Naive thymus-derived CD4-positive, alpha-beta T cell (primary cell): ENCODE measurements around the gene ANKRD62. TPM values are rescaled to one million over a fixed set of nuclear protein-coding genes. Genes with fewer than 3 reads are reported as not detected.
"Not testable (repeated sequence)": the region's sequence is repeated elsewhere in the genome, so short reads cannot be mapped to it uniquely, and the experiment has no call there.

Experiments
- ATAC-seq: fragments of 150-1000 bp; cut with Tn5 transposase; 2 replicates; pipeline ENCODE4 v1.10.0; 2021; ENCODE audit warnings: mild to moderate bottlenecking, moderate library complexity
- CTCF ChIA-PET: fragments of 350-600 bp; sonication (Branson Sonifier 250); formaldehyde crosslinking; loops from one replicate; lab custom pipeline; 2021; ENCODE audit warnings: antibody characterized with exemption; lab: Charles Lee
- POLR2A ChIA-PET: fragments of 350-600 bp; sonication (Branson Sonifier 250); formaldehyde crosslinking; loops from one replicate; lab custom pipeline; 2021; ENCODE audit warnings: antibody characterized with exemption, inconsistent platforms; lab: Charles Lee
- DNase-seq, 9 donors: peaks; one replicate each; pipeline versions ENCODE4 v3.0.0 to v3.0.0-alpha.2; 2020 to 2022; ENCODE audit warnings: mixed read lengths in 1 of 9
- H3K27ac ChIP-seq: one replicate; pipeline ENCODE4 v1.7.0; 2013; ENCODE audit warnings: mild to moderate bottlenecking, low read depth, low read length, moderate library complexity
- H3K27me3 ChIP-seq, 2 donors: one replicate each; pipeline ENCODE4 v1.7.0; 2013; ENCODE audit warnings: low read length in 2 of 2, mild to moderate bottlenecking in 2 of 2, moderate library complexity in 2 of 2; ENCODE audit not compliant: control insufficient read depth in 2 of 2, insufficient read depth in 2 of 2
- H3K36me3 ChIP-seq, 3 experiments: 1 replicate in 2 of 3; 2 replicates in 1 of 3; pipeline ENCODE4 v1.7.0; 2013; ENCODE audit warnings: low read length in 3 of 3, mild to moderate bottlenecking in 3 of 3, moderate library complexity in 1 of 3; ENCODE audit not compliant: insufficient read depth in 3 of 3, control insufficient read depth in 2 of 3
- H3K4me1 ChIP-seq, 2 donors: one replicate each; pipeline ENCODE4 v1.7.0; 2013; ENCODE audit warnings: low read length in 2 of 2, mild to moderate bottlenecking in 2 of 2, moderate library complexity in 1 of 2; ENCODE audit not compliant: control insufficient read depth in 2 of 2, insufficient read depth in 2 of 2
- H3K4me3 ChIP-seq: 2 replicates; pipeline ENCODE4 v1.7.0; 2013; ENCODE audit warnings: mild to moderate bottlenecking, low read length
- H3K9me3 ChIP-seq, 3 experiments: 1 replicate in 2 of 3; 2 replicates in 1 of 3; pipeline ENCODE4 v1.7.0; 2013; ENCODE audit warnings: low read length in 3 of 3; ENCODE audit not compliant: control insufficient read depth in 2 of 3
- H3K27ac Mint-ChIP-seq, 9 donors: one replicate each; pipeline ENCODE4 v1.8.0; 2020 to 2022; ENCODE audit warnings: mixed read lengths in 9 of 9, mild to moderate bottlenecking in 8 of 9, moderate library complexity in 5 of 9, inconsistent platforms in 2 of 9
- H3K27me3 Mint-ChIP-seq, 5 donors: one replicate each; pipeline ENCODE4 v1.8.0; 2021 to 2022; ENCODE audit warnings: mixed read lengths in 5 of 5, mild to moderate bottlenecking in 1 of 5
- H3K36me3 Mint-ChIP-seq, 5 donors: one replicate each; pipeline ENCODE4 v1.8.0; 2020 to 2022; ENCODE audit warnings: mixed read lengths in 5 of 5, mild to moderate bottlenecking in 3 of 5, inconsistent platforms in 1 of 5
- H3K4me1 Mint-ChIP-seq, 7 donors: one replicate each; pipeline ENCODE4 v1.8.0; 2020 to 2022; ENCODE audit warnings: mixed read lengths in 7 of 7, mild to moderate bottlenecking in 3 of 7, inconsistent platforms in 1 of 7
- H3K4me3 Mint-ChIP-seq, 10 donors: one replicate each; pipeline ENCODE4 v1.8.0; 2020 to 2022; ENCODE audit warnings: mild to moderate bottlenecking in 10 of 10, mixed read lengths in 10 of 10, moderate library complexity in 6 of 10, inconsistent platforms in 2 of 10
- H3K9me3 Mint-ChIP-seq, 11 donors: one replicate each; pipeline ENCODE4 v1.8.0; 2020 to 2022; ENCODE audit warnings: mixed read lengths in 11 of 11, mild to moderate bottlenecking in 4 of 11, inconsistent platforms in 1 of 11, moderate library complexity in 1 of 11
- intact Hi-C, 2 donors: fragments of 100-400 bp; cut with micrococcal nuclease; formaldehyde crosslinking; loops; one replicate each; pipeline ENCODE4 v1.15.1; 2023
- polyA plus RNA-seq, 2 donors: library from polyadenylated mRNA; unstranded; fragments of 300-500 nt; fragmentation: Illumina TruSeq; gene quantifications; one replicate each; pipeline ENCODE4 v1.2.3, GENCODE V29; 2021
- total RNA-seq, 6 experiments: library from RNA in 5 of 6; stranded (reverse) in 5 of 6; gene quantifications; 1 replicate in 5 of 6; 2 replicates in 1 of 6; pipeline ENCODE4 v1.2.3 and lab custom pipeline; 2021 to 2026

The ANKRD62 gene
- total and polyA plus RNA-seq, 7 experiments from 2014 or later: not detected

DNA sequence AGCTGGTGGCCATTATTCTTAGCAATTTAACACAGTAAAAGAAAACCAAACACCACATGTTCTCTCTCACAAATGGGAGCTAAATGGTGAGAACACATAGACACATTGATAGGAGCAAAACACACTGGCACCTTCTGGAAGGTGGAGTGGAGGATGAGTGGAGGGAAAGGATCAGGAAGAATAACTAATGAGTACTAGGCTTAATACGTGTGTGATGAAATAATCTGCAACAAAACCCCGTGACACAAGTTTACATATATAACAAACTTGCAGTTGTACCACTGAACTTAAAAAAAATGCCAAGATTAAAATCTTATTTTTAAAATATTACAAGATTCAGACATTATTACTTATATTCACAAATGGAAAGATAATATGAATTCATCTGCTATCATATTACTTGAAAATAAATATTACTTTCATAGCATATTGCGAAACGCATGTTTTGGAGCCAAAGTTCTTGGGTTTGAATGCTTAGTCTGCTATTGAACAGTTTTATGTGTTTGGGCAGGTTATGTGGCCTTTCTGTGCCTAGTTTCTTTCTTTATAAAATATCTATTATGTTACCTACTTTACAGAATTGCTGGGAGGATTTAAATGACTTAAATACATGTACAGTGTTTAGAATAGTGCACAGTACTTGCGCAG lies 20.5 kb downstream of the ANKRD62 start:
- ChIA-PET POLR2A (no interaction called here), CTCF (no interaction called here)
- Histone ChIP-seq H3K36me3 (no peaks in the 10 kb centered on the region), H3K9me3 (no peaks in the 10 kb centered on the region), H3K27me3 (no peaks in the 10 kb centered on the region), H3K4me3 (no peak overlapping the region), H3K4me1 (no peaks in the 10 kb centered on the region), H3K27ac (no peak overlapping the region)
- DNase-seq (no peak), ATAC-seq (no peak)
- H3K27ac Mint-ChIP-seq: no peak overlapping the region
- peaks cover 13 to 26% (median 20%) of the 10 kb centered on the region in 5 donors for H3K27me3 Mint-ChIP-seq
- intact Hi-C loops: no loop called here
- H3K36me3 Mint-ChIP-seq: peaks cover 0 to 4% (median 0%) of the 10 kb centered on the region in 5 donors
- H3K9me3 Mint-ChIP-seq: peaks cover 0 to 6% (median 3%) of the 10 kb centered on the region in 11 donors
- no peak overlapping the region for H3K4me3 Mint-ChIP-seq
- H3K4me1 Mint-ChIP-seq: no peaks in the 10 kb centered on the region

DNA sequence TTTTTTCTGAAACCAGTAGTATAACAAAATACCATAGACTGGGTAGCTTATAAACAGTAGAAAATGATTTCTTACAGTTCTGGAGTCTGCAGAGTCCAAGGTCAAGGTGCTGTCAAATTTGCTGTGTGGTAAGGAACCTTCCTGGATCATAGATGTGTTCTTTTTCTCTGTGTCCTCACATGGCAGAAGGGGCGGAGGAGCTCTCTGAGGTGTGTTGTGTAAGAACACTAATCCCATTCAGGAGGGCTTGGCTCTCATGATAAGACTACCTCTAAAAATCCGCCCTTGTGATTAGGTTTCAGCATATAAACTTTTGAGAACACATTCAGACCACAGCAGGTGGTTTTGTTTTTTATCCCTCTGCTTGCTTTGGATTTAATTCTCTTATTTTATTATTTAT lies 25.7 kb downstream of the ANKRD62 start:
- no peaks in the 10 kb centered on the region for H3K9me3 ChIP-seq
- no peaks in the 10 kb centered on the region for H3K36me3 ChIP-seq
- CTCF ChIA-PET: no interaction called here
- no peaks in the 10 kb centered on the region for H3K27me3 ChIP-seq
- Mint-ChIP-seq H3K27ac (no peak overlapping the region), H3K4me3 (no peak overlapping the region), H3K9me3 (peaks cover 0 to 2% (median 0%) of the 10 kb centered on the region in 11 donors), H3K27me3 (peaks cover 23 to 39% (median 35%) of the 10 kb centered on the region in 5 donors), H3K36me3 (no peaks in the 10 kb centered on the region), H3K4me1 (no peaks in the 10 kb centered on the region)
- intact Hi-C loops: no loop called here
- H3K4me3 ChIP-seq: no peak overlapping the region
- DNase-seq: no peak
- no peak for ATAC-seq
- no peaks in the 10 kb centered on the region for H3K4me1 ChIP-seq
- POLR2A ChIA-PET: no interaction called here
- no peak overlapping the region for H3K27ac ChIP-seq

DNA sequence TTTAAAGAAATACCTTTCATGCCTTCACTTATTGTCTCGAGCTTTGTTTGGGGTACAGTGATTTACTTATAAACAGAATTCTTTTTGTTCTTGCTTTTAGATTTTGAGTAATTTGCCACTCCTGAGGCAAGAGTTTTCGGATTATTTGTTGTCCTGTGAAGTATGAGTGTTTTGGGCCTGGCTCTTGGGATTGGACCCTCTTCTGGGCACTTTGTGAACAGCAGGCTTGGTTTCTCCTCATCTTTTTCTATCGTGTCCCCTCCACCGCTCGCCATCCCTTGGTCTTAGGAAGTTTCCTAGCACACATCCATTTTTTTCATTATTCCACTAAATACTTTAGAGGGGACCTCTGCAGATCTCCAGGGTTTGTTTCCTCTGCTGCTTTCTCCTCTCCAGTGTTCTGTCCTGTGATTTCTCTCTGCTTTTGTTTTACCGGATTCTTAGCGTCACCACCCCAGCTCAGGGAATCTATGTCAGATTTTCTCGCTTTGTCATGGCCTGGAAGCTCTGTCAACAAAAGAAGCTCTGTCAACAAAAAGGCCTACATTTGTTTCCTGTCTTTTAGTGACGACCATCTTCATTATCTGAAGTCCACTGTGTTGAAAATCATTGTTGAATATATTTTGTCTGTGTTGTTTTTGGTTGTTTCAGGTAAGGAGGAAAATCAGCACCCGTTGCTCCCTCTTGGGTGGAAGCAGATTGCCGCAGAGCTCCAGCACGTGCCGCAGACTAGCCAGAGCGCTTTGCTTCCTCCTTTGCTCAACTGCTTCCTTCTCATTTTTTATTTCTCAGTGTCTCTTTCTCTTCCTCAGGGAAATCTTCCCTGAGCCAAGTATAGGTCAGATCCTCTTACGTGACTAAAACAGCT lies 27.8 kb downstream of the ANKRD62 start:
- Mint-ChIP-seq H3K4me1 (no peaks in the 10 kb centered on the region), H3K27ac (no peak overlapping the region), H3K27me3 (peaks cover 33 to 51% (median 47%) of the 10 kb centered on the region in 5 donors), H3K4me3 (no peak overlapping the region), H3K9me3 (peaks cover 0 to 2% (median 0%) of the 10 kb centered on the region in 11 donors), H3K36me3 (no peaks in the 10 kb centered on the region)
- intact Hi-C loops: no loop called here
- ATAC-seq (no peak), DNase-seq (no peak)
- ChIA-PET POLR2A (no interaction called here), CTCF (no interaction called here)
- no peak overlapping the region for H3K27ac ChIP-seq
- H3K27me3 ChIP-seq: no peaks in the 10 kb centered on the region
- no peaks in the 10 kb centered on the region for H3K36me3 ChIP-seq
- H3K4me1 ChIP-seq: no peaks in the 10 kb centered on the region
- H3K4me3 ChIP-seq: no peak overlapping the region
- no peaks in the 10 kb centered on the region for H3K9me3 ChIP-seq

DNA sequence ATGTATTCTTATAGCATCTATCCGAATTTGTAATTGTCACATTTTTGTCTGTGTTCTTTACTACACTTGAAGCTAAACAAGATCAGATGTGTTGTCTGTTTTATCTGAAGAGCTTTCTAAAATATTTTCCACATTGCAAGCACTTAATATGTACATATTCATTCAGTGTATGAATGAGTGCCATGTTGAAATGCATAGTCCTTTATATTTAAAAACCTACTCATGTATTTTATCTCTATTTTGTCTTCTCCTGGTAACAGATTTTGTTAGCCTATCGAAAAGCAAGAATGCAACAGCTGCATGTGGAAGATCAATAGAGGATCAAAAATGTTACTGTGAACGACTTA lies 28.4 kb downstream of the ANKRD62 start:
- H3K4me3 Mint-ChIP-seq, H3K27ac Mint-ChIP-seq: not testable (repeated sequence)

DNA sequence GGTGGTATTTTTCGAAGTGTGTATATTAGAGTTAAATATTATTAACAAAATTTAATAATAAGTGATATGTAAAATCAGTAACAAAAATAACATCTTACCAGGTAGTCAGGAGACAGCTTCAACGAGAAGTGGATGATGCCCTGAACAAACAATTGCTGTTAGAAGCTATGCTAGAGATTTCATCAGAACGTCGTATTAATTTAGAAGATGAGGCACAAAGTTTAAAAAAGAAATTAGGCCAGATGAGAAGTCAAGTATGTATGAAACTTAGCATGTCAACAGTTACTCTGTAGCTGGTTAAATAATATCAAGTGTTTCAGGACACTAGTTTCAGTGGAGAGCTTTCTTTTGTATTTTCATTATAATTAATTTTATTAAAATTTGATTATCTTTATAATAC lies 34.0 kb downstream of the ANKRD62 start:
- H3K27me3 Mint-ChIP-seq: peaks cover 20 to 31% (median 24%) of the 10 kb centered on the region in 5 donors
- H3K27ac Mint-ChIP-seq, H3K36me3 Mint-ChIP-seq, CTCF ChIA-PET, ATAC-seq, intact Hi-C loops, DNase-seq, H3K36me3 ChIP-seq, H3K9me3 ChIP-seq, POLR2A ChIA-PET, H3K27me3 ChIP-seq, H3K4me3 ChIP-seq, H3K4me1 Mint-ChIP-seq, H3K4me1 ChIP-seq, H3K4me3 Mint-ChIP-seq, H3K9me3 Mint-ChIP-seq, H3K27ac ChIP-seq: not testable (repeated sequence)

More for the DNA sequence above, 28.4 kb downstream of the ANKRD62 start:
- H3K9me3 ChIP-seq, DNase-seq, ATAC-seq, H3K36me3 Mint-ChIP-seq, H3K4me1 ChIP-seq, H3K36me3 ChIP-seq, H3K4me3 ChIP-seq, POLR2A ChIA-PET, H3K27me3 ChIP-seq, H3K27ac ChIP-seq, intact Hi-C loops, H3K9me3 Mint-ChIP-seq, H3K4me1 Mint-ChIP-seq, CTCF ChIA-PET: not testable (repeated sequence)
- H3K27me3 Mint-ChIP-seq: peaks cover 33 to 53% (median 47%) of the 10 kb centered on the region in 5 donors

DNA sequence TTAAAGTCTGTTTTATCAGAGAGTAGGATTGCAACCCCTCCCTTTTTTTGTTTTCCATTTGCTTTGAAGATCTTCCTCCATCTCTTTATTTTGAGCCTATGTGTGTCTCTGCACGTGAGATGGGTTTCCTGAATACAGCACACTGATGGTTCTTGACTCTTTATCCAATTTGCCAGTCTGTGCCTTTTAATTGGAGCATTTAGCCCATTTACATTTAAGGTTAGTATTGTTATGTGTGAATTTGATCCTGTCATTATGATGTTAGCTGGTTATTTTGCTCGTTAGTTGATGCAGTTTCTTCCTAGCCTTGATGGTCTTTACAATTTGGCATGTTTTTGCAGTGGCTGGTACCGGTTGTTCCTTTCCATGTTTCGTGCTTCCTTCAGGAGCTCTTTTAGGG lies 45.2 kb downstream of the ANKRD62 start:
- ATAC-seq, POLR2A ChIA-PET, H3K4me1 Mint-ChIP-seq, H3K36me3 Mint-ChIP-seq, H3K4me3 Mint-ChIP-seq, CTCF ChIA-PET, DNase-seq, H3K4me1 ChIP-seq, intact Hi-C loops, H3K27ac ChIP-seq, H3K27ac Mint-ChIP-seq, H3K4me3 ChIP-seq, H3K9me3 Mint-ChIP-seq, H3K36me3 ChIP-seq, H3K27me3 Mint-ChIP-seq, H3K9me3 ChIP-seq, H3K27me3 ChIP-seq: not testable (repeated sequence)

DNA sequence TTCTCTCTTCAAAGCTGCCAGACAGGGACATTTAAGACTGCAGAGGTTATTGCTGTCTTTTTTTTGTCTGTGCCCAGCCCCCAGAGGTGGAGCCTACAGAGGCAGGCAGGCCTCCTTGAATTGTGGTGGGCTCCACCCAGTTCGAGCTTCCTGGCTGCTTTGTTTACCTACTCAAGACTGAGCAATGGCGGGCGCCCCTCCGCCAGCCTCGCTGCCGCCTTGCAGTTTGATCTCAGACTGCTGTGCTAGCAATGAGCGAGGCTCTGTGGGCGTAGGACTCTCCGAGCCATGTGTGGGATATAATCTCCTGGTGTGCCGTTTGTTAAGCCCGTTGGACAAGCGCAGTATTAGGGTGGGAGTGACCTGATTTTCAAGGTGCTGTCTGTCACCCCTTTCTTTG lies 47.2 kb downstream of the ANKRD62 start:
- H3K27ac Mint-ChIP-seq, H3K36me3 ChIP-seq, H3K27ac ChIP-seq, CTCF ChIA-PET, H3K4me1 Mint-ChIP-seq, ATAC-seq, H3K4me3 Mint-ChIP-seq, H3K27me3 ChIP-seq, H3K9me3 ChIP-seq, H3K4me1 ChIP-seq, H3K9me3 Mint-ChIP-seq, H3K4me3 ChIP-seq, DNase-seq, POLR2A ChIA-PET, intact Hi-C loops, H3K27me3 Mint-ChIP-seq, H3K36me3 Mint-ChIP-seq: not testable (repeated sequence)
